K562 (cell line): ENCODE measurements around the gene CENPE. TPM values are rescaled to one million over a fixed set of nuclear protein-coding genes. Genes with fewer than 3 reads are reported as not detected.

ENCODE experiments used
- BRF1 ChIP-seq: IDR thresholded peaks from 3 replicates; pipeline ENCODE4 v1.6.1; 2011; ENCODE audit warnings: borderline replicate concordance, mild to moderate bottlenecking; ENCODE audit not compliant: insufficient read length; ENCODE audit errors: extremely low read depth
- CAMTA2 ChIP-seq: fragments of 250-450 bp; sonication (Bioruptor Pico); conservative IDR thresholded peaks from 2 replicates; pipeline ENCODE4 v1.5.1; 2022
- ELK3 ChIP-seq: fragments of 450-650 bp; formaldehyde crosslinking; IDR thresholded peaks from 2 replicates; pipeline ENCODE4 v1.4.0; 2020; ENCODE audit warnings: mild to moderate bottlenecking
- FOXO4 ChIP-seq: fragments of 450-650 bp; formaldehyde crosslinking; IDR thresholded peaks from 2 replicates; pipeline ENCODE4 v1.4.0; 2020; ENCODE audit warnings: mild to moderate bottlenecking, moderate library complexity
- MCM5 ChIP-seq: fragments of 450-650 bp; IDR thresholded peaks from 2 replicates; pipeline ENCODE4 v1.6.1; 2016; ENCODE audit warnings: low read depth
- MED1 ChIP-seq: sonication (generic); formaldehyde crosslinking; IDR thresholded peaks from 2 replicates; pipeline ENCODE4 v1.8.1; 2023; ENCODE audit warnings: missing genetic modification reagents, borderline replicate concordance
- NCOR1 ChIP-seq: fragments of 450-650 bp; IDR thresholded peaks from 2 replicates; pipeline ENCODE4 v1.6.1; 2016; ENCODE audit warnings: mild to moderate bottlenecking, moderate library complexity
- RBFOX2 ChIP-seq: fragments of 200-400 bp; formaldehyde crosslinking; IDR thresholded peaks from 2 replicates; pipeline ENCODE4 v1.6.1; 2017; ENCODE audit warnings: low read depth, mild to moderate bottlenecking, low read length, moderate library complexity
- TEAD1 ChIP-seq, 2 experiments: fragments of 450-650 bp in 1 of 2; sonication (generic) in 1 of 2; formaldehyde crosslinking; IDR thresholded peaks; 2 replicates each; pipeline versions ENCODE4 v1.4.0 to v1.8.0; 2020 to 2022; ENCODE audit warnings: mild to moderate bottlenecking in 2 of 2, missing genetic modification reagents in 1 of 2
- XRCC3 ChIP-seq: fragments of 450-650 bp; IDR thresholded peaks from 2 replicates; pipeline ENCODE4 v1.6.1; 2017; ENCODE audit warnings: mild to moderate bottlenecking, moderate library complexity
- ZBTB34 ChIP-seq: fragments of 250-450 bp; sonication (Bioruptor Pico); IDR thresholded peaks from 2 replicates; pipeline ENCODE4 v1.8.0; 2021; ENCODE audit warnings: mild to moderate bottlenecking, moderate library complexity
- ZKSCAN1 ChIP-seq: fragments of 150-350 bp; IDR thresholded peaks from 2 replicates; pipeline ENCODE4 v1.6.1; 2016; ENCODE audit warnings: low read depth, low read length
- ZKSCAN3 ChIP-seq: fragments of 250-450 bp; sonication (Bioruptor Pico); IDR thresholded peaks from 2 replicates; pipeline ENCODE4 v1.4.0; 2020
- polyA plus RNA-seq, 8 experiments: library from polyadenylated mRNA; depleted of rRNA in 4 of 8; stranded (reverse) in 5 of 8; unstranded in 3 of 8; fragments of >200 nt; fragmentation: Nextera tagmentation in 2 of 8; fragmentation: Illumina TruSeq in 1 of 8; extraction: Ambion mirVana in 2 of 8; extraction: Trizol in 1 of 8; gene quantifications; 2 replicates each; pipeline versions ENCODE4 v1.2.1 to v1.2.3, GENCODE V29; 2011 to 2014; ENCODE audit warnings: inconsistent platforms in 1 of 8, missing spikeins in 1 of 8
- total RNA-seq, 7 experiments: library from RNA; depleted of rRNA in 6 of 7; stranded (reverse); fragments of >200 nt in 6 of 7; fragmentation: Illumina TruSeq in 2 of 7; extraction: Trizol in 2 of 7; gene quantifications; 2 replicates each; pipeline versions ENCODE4 v1.2.1 to v1.2.3, GENCODE V29; 2011 to 2021; ENCODE audit warnings: low replicate concordance in 1 of 7
- TF ChIP-seq, protein P1 (sequence below): sonication (generic); formaldehyde crosslinking; IDR thresholded peaks from 2 replicates; pipeline ENCODE4 v1.8.0; 2022; ENCODE audit warnings: missing genetic modification reagents, mild to moderate bottlenecking, moderate library complexity, borderline replicate concordance
- TF ChIP-seq, protein P2 (sequence below): sonication (generic); formaldehyde crosslinking; IDR thresholded peaks from 2 replicates; pipeline ENCODE4 v1.8.0; 2022; ENCODE audit warnings: mild to moderate bottlenecking, missing genetic modification reagents
- TF ChIP-seq, protein P3 (sequence below): IDR thresholded peaks from 2 replicates; pipeline ENCODE4 v1.6.1; 2014; ENCODE audit warnings: antibody characterized with exemption

Gene CENPE
- total and polyA plus RNA-seq, 9 of the 15 experiments (the other 6 are each of a cell fraction or from before 2014, with no cell fraction given) = 9.9 to 53.2 (median 27.4) TPM

- TF ChIP-seq MED1 (CRISPR knock-in tag) (no peak), ZKSCAN1 (no peak), BRF1 (no peak), NCOR1 (0 out of 2 replicates have a peak, but pooled peaks have one; percentile 8), ZBTB34 (no peak), ELK3 (no peak), RBFOX2 (peak; percentile 93), TEAD1 (CRISPR knock-in tag; IDR thresholded peaks at IDR 0.05) (peak in 1 of 2 experiments; percentile 90; a peak in 2 of 4 replicates), CAMTA2 (CRISPR knock-in tag) (no peak), FOXO4 (CRISPR knock-in tag) (no peak), MCM5 (no peak), XRCC3 (no peak), ZKSCAN3 (CRISPR knock-in tag) (no peak)
- TF ChIP-seq, protein P1, sequence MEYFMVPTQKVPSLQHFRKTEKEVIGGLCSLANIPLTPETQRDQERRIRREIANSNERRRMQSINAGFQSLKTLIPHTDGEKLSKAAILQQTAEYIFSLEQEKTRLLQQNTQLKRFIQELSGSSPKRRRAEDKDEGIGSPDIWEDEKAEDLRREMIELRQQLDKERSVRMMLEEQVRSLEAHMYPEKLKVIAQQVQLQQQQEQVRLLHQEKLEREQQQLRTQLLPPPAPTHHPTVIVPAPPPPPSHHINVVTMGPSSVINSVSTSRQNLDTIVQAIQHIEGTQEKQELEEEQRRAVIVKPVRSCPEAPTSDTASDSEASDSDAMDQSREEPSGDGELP (CRISPR knock-in tag) = peak; percentile 65
- TF ChIP-seq, protein P2, sequence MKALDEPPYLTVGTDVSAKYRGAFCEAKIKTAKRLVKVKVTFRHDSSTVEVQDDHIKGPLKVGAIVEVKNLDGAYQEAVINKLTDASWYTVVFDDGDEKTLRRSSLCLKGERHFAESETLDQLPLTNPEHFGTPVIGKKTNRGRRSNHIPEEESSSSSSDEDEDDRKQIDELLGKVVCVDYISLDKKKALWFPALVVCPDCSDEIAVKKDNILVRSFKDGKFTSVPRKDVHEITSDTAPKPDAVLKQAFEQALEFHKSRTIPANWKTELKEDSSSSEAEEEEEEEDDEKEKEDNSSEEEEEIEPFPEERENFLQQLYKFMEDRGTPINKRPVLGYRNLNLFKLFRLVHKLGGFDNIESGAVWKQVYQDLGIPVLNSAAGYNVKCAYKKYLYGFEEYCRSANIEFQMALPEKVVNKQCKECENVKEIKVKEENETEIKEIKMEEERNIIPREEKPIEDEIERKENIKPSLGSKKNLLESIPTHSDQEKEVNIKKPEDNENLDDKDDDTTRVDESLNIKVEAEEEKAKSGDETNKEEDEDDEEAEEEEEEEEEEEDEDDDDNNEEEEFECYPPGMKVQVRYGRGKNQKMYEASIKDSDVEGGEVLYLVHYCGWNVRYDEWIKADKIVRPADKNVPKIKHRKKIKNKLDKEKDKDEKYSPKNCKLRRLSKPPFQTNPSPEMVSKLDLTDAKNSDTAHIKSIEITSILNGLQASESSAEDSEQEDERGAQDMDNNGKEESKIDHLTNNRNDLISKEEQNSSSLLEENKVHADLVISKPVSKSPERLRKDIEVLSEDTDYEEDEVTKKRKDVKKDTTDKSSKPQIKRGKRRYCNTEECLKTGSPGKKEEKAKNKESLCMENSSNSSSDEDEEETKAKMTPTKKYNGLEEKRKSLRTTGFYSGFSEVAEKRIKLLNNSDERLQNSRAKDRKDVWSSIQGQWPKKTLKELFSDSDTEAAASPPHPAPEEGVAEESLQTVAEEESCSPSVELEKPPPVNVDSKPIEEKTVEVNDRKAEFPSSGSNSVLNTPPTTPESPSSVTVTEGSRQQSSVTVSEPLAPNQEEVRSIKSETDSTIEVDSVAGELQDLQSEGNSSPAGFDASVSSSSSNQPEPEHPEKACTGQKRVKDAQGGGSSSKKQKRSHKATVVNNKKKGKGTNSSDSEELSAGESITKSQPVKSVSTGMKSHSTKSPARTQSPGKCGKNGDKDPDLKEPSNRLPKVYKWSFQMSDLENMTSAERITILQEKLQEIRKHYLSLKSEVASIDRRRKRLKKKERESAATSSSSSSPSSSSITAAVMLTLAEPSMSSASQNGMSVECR = no peak; the same call in none of the 2 replicates
- TF ChIP-seq, protein P3, sequence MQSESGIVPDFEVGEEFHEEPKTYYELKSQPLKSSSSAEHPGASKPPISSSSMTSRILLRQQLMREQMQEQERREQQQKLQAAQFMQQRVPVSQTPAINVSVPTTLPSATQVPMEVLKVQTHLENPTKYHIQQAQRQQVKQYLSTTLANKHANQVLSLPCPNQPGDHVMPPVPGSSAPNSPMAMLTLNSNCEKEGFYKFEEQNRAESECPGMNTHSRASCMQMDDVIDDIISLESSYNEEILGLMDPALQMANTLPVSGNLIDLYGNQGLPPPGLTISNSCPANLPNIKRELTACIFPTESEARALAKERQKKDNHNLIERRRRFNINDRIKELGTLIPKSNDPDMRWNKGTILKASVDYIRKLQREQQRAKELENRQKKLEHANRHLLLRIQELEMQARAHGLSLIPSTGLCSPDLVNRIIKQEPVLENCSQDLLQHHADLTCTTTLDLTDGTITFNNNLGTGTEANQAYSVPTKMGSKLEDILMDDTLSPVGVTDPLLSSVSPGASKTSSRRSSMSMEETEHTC = no peak
Measured at GRCh38 chr4:103075894-103076746, 122.0 kb downstream of the CENPE start (continued).
